Activated CD4-positive, alpha-beta T cell treated with anti-CD3 and anti-CD28 coated beads, Interleukin-2, amount 50 U/mL, for 4 hours (primary cell): ENCODE data around the gene ADCY1.
"Not testable (repeated sequence)": the region's sequence is repeated elsewhere in the genome, so short reads cannot be mapped to it uniquely, and the experiment has no call there.

Experiments
- DNase-seq, 2 experiments: peaks; one replicate each; pipeline ENCODE4 v3.0.0-alpha.2; 2020

Gene ADCY1

DNA sequence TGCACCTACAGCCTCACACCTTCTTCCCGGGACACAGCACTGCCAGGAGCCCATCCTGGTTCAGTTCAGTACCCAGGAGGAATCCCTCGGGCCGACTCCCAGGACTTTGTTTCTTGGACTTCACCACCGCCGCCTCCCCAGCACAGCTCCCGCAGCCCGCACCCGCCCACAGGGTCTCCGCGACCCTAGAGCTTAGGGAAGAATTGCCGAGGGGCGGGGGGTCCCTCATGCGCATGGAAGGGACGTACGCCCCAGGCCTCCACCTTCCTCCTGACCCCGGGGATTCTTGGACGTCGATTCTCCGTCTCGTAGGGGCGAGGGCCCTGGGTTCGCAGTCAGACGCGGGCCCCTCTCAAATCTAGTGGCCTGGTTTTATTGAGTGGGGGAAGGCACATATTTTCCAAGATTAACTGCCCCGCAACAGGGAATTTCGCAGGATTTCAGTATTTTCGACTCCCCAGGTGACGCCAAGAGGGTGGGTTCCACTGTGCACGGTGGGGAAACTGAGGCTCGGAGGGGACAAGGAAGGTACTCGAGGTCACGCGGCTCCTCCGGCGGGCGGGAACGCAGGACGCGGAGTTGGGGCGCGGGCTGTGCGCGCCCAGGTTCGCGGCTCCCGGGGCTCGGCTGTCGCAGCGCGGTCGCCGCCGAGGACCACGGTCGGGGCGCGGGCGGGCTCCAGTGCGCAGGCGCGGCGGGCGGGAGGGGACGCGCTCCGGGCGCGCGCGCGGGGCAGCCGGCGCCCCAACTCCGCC lies at the start of gene ADCY1:
Gene ADCY1 (plus strand): TSS at position 708 of the 755 bp plus-strand sequence. CDS start 176 bp downstream, outside the sequence.
- no peak for DNase-seq

DNA sequence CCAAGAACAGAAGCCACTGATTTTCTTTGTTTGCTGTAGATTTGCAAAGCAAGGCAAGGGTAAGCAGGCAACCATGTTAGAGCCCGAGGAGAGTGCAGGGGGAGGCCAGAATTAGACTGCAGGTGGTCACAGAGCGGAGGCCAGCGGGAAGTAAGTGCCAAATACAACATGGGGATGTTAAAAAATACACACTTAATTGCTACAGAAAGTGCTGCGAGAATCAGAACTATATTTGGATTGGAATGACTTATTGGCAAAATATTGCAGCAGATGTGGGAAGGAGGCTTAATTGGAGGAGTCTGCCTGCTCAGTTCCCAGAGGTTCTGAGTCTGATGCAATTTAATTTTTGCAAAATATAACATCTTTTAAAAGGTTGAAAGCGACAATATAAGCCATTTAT lies 49.7 kb upstream of the ADCY1 start:
- no peak for DNase-seq

DNA sequence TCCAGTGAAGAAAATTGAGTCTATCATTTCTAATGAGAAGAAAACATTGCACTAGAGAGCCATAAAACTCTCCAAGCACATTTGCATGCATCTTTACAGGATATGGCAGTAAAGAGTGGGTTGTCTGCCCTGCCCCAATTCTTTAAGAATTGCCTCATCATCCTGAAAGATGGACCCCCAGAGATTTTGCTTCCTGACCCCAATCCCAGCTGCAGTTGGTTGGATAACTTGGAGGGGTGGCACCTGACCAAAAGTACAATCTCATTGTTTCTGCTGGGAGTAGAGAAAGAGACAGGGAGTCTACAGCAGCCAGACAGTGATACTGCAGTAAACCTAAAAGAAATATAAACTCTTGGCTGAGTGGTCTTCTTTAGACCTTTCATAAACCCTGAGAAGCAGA lies 49.1 kb upstream of the ADCY1 start:
- DNase-seq, result no peak

DNA sequence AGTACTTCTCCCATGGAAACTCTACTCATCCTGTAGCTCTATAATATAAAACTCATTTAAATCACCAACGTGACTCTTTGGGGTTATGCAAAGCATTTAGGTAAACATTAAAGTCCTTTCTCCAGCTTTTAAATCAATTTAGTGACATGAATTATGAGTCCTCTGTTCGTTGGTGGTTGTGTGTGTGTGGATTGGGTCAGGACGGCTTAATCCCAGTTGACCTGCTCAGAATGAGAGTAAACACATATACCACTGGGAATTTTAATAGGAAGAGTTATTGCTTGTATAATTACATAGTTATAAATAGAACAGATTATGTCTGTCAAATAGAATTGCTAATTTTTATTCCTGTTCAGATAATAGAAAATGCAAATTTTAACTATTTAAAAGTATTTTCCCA lies 30.7 kb upstream of the ADCY1 start:
- DNase-seq, result no peak

GRCh38 chr7:45545105-45545710 lies 29.0 kb upstream of the ADCY1 start:
- not testable (repeated sequence) for DNase-seq

GRCh38 chr7:45548917-45549316 lies 25.3 kb upstream of the ADCY1 start:
- DNase-seq, result not testable (repeated sequence)

GRCh38 chr7:45563401-45563800 lies 10.8 kb upstream of the ADCY1 start:
- no peak for DNase-seq

- DNase-seq, result no peak
These were observed 10.2 kb upstream of the ADCY1 start for GRCh38 chr7:45563941-45564461.

- DNase-seq, result no peak
These were observed 9.7 kb upstream of the ADCY1 start for GRCh38 chr7:45564485-45564884.

DNA sequence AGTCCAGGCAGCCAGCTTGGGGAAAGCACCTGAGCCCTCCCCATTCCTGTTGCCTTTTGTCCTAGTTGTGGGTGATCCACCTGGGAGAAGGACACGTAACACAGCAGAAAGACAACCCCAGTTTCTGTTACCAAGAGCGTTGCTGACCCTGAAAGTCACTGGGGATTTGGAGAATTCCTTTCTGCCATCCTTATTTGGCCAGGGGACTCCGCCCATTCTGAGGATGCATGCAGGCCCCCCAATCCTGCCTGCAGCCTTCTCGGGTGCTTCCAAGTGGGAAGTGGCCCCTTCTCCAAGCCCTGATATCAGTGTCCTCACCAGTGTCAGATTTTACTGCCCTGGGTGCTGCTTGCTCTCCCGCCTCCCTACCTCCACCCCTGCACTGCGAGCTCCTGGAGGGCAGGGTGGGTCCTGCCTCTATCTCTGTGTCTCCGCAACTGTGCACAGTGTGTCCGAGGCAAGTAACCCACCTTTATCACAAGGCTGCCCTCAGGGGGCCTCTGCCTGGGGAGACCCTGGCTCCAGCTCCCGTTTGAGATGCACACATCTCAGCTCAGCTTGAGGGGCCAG lies 9.2 kb upstream of the ADCY1 start:
- no peak for DNase-seq

- DNase-seq, result no peak
These were observed 7.8 kb upstream of the ADCY1 start for GRCh38 chr7:45566386-45566785.

GRCh38 chr7:45566961-45567360 lies 7.2 kb upstream of the ADCY1 start:
- no peak for DNase-seq

- DNase-seq, result no peak
These were observed 6.5 kb upstream of the ADCY1 start for GRCh38 chr7:45567713-45568112.

- DNase-seq, result no peak
These were observed 5.5 kb upstream of the ADCY1 start for GRCh38 chr7:45568536-45569289.

- DNase-seq, result no peak
These were observed 4.9 kb upstream of the ADCY1 start for GRCh38 chr7:45569290-45569685.

DNA sequence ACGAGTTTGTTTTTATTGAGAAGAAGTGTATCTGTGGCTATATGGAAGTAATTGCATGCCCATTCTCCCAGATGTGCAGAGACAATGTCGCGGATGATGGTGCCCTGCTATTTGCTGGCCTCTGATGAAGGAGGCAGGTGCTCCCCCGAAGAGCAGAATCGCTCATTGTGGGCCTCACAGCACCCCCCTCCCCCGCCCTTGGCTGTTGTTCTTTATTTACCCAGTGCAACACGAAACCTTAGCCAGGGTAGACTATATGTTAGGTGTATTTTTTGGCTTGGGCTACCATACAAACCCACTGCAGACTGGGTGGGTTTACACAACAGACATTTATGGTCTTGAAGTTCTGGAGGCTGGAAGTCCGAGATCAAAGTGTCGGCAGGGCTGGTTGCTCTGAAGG lies 3.4 kb upstream of the ADCY1 start:
- no peak for DNase-seq

- DNase-seq, result no peak
These were observed 964 bp upstream of the ADCY1 start for GRCh38 chr7:45573204-45573603.

GRCh38 chr7:45574416-45574668 lies 174 bp downstream of the ADCY1 start:
- no peak for DNase-seq

- no peak for DNase-seq
These were observed 717 bp downstream of the ADCY1 start for GRCh38 chr7:45574669-45575500.

GRCh38 chr7:45575501-45576248 lies 1.5 kb downstream of the ADCY1 start:
- no peak for DNase-seq

GRCh38 chr7:45576249-45576929 lies 2.2 kb downstream of the ADCY1 start:
- no peak for DNase-seq
